ENCODE data around the gene PALD1.

Gene PALD1

GRCh38 chr10:70539471-70539870, 60.9 kb downstream of the PALD1 start:
- Histone ChIP-seq H3K4me3 (ENCODE audit: insufficient read depth, low read length, poor library complexity, severe bottlenecking) (no peak overlapping the region), H3K9me3 (ENCODE audit: insufficient read depth, low read length) (no peaks in the 10 kb centered on the region), H4K20me1 (ENCODE audit: low read depth, low read length) (no peaks in the 10 kb centered on the region), H3K9me2 (replicated peaks; ENCODE audit: insufficient read depth, low read length) (no peaks in the 10 kb centered on the region), H3K36me3 (ENCODE audit: low read length) (0 out of 2 replicates have a peak, but pooled peaks cover 8% of the 10 kb centered on the region), H3K27me3 (ENCODE audit: low read length) (no peaks in the 10 kb centered on the region), H2AFZ (ENCODE audit: low read depth, low read length, severe bottlenecking) (no peak overlapping the region), H3K79me2 (ENCODE audit: insufficient read depth, low read length) (no peaks in the 10 kb centered on the region), H3K27ac (ENCODE audit: low read depth, low read length) (no peak overlapping the region), H3K4me2 (ENCODE audit: low read depth, low read length, poor library complexity, severe bottlenecking) (no peak overlapping the region), H3F3A (ENCODE audit: insufficient read depth) (no peaks in the 10 kb centered on the region), H3K9ac (ENCODE audit: low read length) (no peak overlapping the region)
- TF ChIP-seq EZH2phosphoT487 (conservative IDR thresholded peaks at IDR 0.05; ENCODE audit: low read length) (no peak), CTCF (IDR thresholded peaks at IDR 0.05; ENCODE audit: insufficient read depth, low read length, poor library complexity, severe bottlenecking) (no peak)

GRCh38 chr10:70540089-70540788, 61.7 kb downstream of the PALD1 start:
- Histone ChIP-seq H3K9ac (ENCODE audit: low read length) (no peak overlapping the region), H3K79me2 (ENCODE audit: insufficient read depth, low read length) (no peaks in the 10 kb centered on the region), H3K9me3 (ENCODE audit: insufficient read depth, low read length) (no peaks in the 10 kb centered on the region), H3K9me2 (replicated peaks; ENCODE audit: insufficient read depth, low read length) (no peaks in the 10 kb centered on the region), H3K36me3 (ENCODE audit: low read length) (0 out of 2 replicates have a peak, but pooled peaks cover 8% of the 10 kb centered on the region), H3K4me3 (ENCODE audit: insufficient read depth, low read length, poor library complexity, severe bottlenecking) (no peak overlapping the region), H3K27me3 (ENCODE audit: low read length) (no peaks in the 10 kb centered on the region), H3K4me2 (ENCODE audit: low read depth, low read length, poor library complexity, severe bottlenecking) (no peak overlapping the region), H3F3A (ENCODE audit: insufficient read depth) (no peaks in the 10 kb centered on the region), H3K27ac (ENCODE audit: low read depth, low read length) (no peak overlapping the region), H2AFZ (ENCODE audit: low read depth, low read length, severe bottlenecking) (no peak overlapping the region), H4K20me1 (ENCODE audit: low read depth, low read length) (no peaks in the 10 kb centered on the region)
- TF ChIP-seq EZH2phosphoT487 (conservative IDR thresholded peaks at IDR 0.05; ENCODE audit: low read length) (no peak), CTCF (IDR thresholded peaks at IDR 0.05; ENCODE audit: insufficient read depth, low read length, poor library complexity, severe bottlenecking) (peak; percentile 78)

GRCh38 chr10:70540789-70541360, 62.3 kb downstream of the PALD1 start:
- no peaks in the 10 kb centered on the region for H3K79me2 ChIP-seq (ENCODE audit: insufficient read depth, low read length)
- H3K4me3 ChIP-seq (ENCODE audit: insufficient read depth, low read length, poor library complexity, severe bottlenecking), result no peak overlapping the region
- H3K9ac ChIP-seq (ENCODE audit: low read length), result no peak overlapping the region
- H3K4me2 ChIP-seq (ENCODE audit: low read depth, low read length, poor library complexity, severe bottlenecking), result no peak overlapping the region
- H4K20me1 ChIP-seq (ENCODE audit: low read depth, low read length), result no peaks in the 10 kb centered on the region
- H3K9me2 ChIP-seq (replicated peaks; ENCODE audit: insufficient read depth, low read length), result no peaks in the 10 kb centered on the region
- no peaks in the 10 kb centered on the region for H3K27me3 ChIP-seq (ENCODE audit: low read length)
- TF ChIP-seq CTCF (IDR thresholded peaks at IDR 0.05; ENCODE audit: insufficient read depth, low read length, poor library complexity, severe bottlenecking) (no peak), EZH2phosphoT487 (conservative IDR thresholded peaks at IDR 0.05; ENCODE audit: low read length) (no peak)
- H3K36me3 ChIP-seq (ENCODE audit: low read length), result 0 out of 2 replicates have a peak, but pooled peaks cover 8% of the 10 kb centered on the region
- H3F3A ChIP-seq (ENCODE audit: insufficient read depth), result no peaks in the 10 kb centered on the region
- no peaks in the 10 kb centered on the region for H3K9me3 ChIP-seq (ENCODE audit: insufficient read depth, low read length)
- H2AFZ ChIP-seq (ENCODE audit: low read depth, low read length, severe bottlenecking), result no peak overlapping the region
- no peak overlapping the region for H3K27ac ChIP-seq (ENCODE audit: low read depth, low read length)

Measured in SU-DHL-6 (cell line).